Glomerular endothelial cell (primary cell): ENCODE data around the gene CPLX3. TPM values are rescaled to one million over a fixed set of nuclear protein-coding genes. Genes with fewer than 3 reads are reported as not detected.

Experiments
- DNase-seq: peaks from one replicate; pipeline ENCODE4 v3.0.0-alpha.2; 2011; ENCODE audit warnings: low read depth, low spot score; ENCODE audit errors: extremely low read depth
- total RNA-seq: library from RNA; depleted of rRNA; stranded (reverse); fragments of >200 nt; gene quantifications from 2 replicates; pipeline ENCODE4 v1.2.3, GENCODE V29; 2015

The CPLX3 gene
- total RNA-seq, 1 donor from 2014 or later = not detected

GRCh38 chr15:74867466-74868038 lies 41.1 kb downstream of the CPLX3 start:
- no peak for DNase-seq

- DNase-seq = no peak
Observed at GRCh38 chr15:74868059-74868458, 41.6 kb downstream of the CPLX3 start.

GRCh38 chr15:74869372-74869725 lies 42.9 kb downstream of the CPLX3 start:
- DNase-seq = no peak

GRCh38 chr15:74869726-74870407 lies 43.4 kb downstream of the CPLX3 start:
- no peak for DNase-seq

- no peak for DNase-seq
Observed at GRCh38 chr15:74870436-74871215, 44.2 kb downstream of the CPLX3 start.

- no peak for DNase-seq
Observed at GRCh38 chr15:74872702-74873035, 46.2 kb downstream of the CPLX3 start.

- peak; percentile 57 for DNase-seq
Observed at GRCh38 chr15:74873036-74873755, 46.8 kb downstream of the CPLX3 start, which contains the start of gene SCAMP2. TSS of gene SCAMP2 (minus strand) at chr15:74873365. CDS start at chr15:74873255, 110 bp downstream.

- DNase-seq = no peak
Observed at GRCh38 chr15:74873756-74874424, 47.5 kb downstream of the CPLX3 start.

- DNase-seq = no peak
Observed at GRCh38 chr15:74878273-74878672, 51.8 kb downstream of the CPLX3 start.

Other genes with a start within 250 kb of the CPLX3 start
- 72.4 and 102 TPM in 2 replicates for gene CLK3, start 210.8 kb upstream of the CPLX3 start, total RNA-seq
- 25.8 and 39.9 TPM in 2 replicates for gene EDC3, start 130.6 kb upstream of the CPLX3 start, total RNA-seq
- gene CYP1A1, start 101.1 kb upstream of the CPLX3 start, total RNA-seq = 2.0 and 3.7 TPM in 2 replicates
- gene CYP1A2, start 77.8 kb upstream of the CPLX3 start, total RNA-seq = not detected in 2 replicates
- gene CSK, start 44.5 kb upstream of the CPLX3 start, total RNA-seq = 48.0 and 69.4 TPM in 2 replicates
- gene LMAN1L, start 13.8 kb upstream of the CPLX3 start, total RNA-seq = 0.64 TPM in 1 of 2 replicates, not detected in the other
- gene ULK3, start 16.5 kb downstream of the CPLX3 start, total RNA-seq = 40.0 and 45.2 TPM in 2 replicates
- 62.3 and 87.9 TPM in 2 replicates for gene SCAMP2, start 46.7 kb downstream of the CPLX3 start, total RNA-seq
- gene MPI, start 63.4 kb downstream of the CPLX3 start, total RNA-seq = 50.8 and 59.4 TPM in 2 replicates
- 42.6 and 55.1 TPM in 2 replicates for gene FAM219B, start 80.2 kb downstream of the CPLX3 start, total RNA-seq
- 157 and 187 TPM in 2 replicates for gene COX5A, start 111.4 kb downstream of the CPLX3 start, total RNA-seq
- 25.3 and 26.3 TPM in 2 replicates for gene RPP25, start 130.1 kb downstream of the CPLX3 start, total RNA-seq
- gene SCAMP5, start 168.9 kb downstream of the CPLX3 start, total RNA-seq = 27.2 and 32.6 TPM in 2 replicates
- gene PPCDC, start 197.0 kb downstream of the CPLX3 start, total RNA-seq = 19.7 and 22.5 TPM in 2 replicates